LoVo (cell line): ENCODE data around the gene AUTS2.

Experiments used
- DNase-seq: peaks from one replicate; pipeline ENCODE4 v3.0.0-alpha.2; 2016; ENCODE audit warnings: low spot score

The AUTS2 gene

DNA sequence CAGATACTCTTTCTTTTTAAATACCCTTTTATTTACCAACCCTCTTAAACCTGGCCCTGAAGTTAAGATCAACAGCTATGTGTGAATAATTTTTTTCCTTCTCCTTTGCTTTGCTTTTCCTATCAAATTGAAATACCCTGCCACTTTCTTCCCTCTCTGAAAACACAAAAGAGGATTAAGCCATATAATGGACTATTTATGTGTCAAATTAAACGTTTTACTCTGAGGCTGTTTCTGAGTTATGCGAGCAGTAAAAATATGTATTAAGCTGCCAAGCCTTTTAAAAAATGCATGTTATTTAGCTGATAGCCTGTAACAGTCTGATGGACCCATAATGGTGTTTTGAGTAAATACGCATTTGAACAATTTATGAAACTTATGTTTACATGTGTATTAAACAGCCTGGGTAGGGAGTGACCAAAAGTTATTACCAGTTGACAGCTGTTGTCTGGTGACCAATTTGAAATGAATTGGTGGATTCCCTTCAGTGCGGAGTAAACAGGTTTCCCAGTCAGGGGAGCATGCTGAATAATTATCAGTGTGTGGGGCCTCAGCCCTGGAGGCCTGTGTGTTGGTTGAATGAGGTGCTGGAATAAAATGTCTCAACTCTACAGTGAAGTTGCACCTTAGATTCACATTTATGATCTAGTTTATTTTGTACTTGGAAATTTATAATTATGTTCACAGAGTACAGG is 89.6 kb downstream of the AUTS2 start:
- no peak for DNase-seq

DNA sequence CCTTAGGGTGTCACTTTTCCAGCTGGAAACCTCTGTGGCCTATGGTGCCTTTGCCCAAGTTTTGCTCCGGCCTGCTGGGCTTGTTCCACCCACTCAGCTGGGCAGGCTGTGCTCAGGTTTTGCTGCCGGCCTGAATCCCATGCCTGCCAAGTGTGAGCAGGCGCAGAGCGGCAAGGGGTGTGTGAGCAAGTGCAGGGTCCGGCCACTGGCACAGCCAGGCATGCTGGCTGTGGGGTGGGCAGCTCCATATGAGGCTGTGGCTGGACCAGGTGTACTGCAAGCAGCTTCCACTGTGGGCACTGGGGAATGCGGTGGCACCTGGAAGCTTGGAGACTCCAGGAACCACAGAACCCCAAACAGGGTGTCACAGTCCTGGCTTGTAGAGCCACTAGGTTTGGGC is 92.1 kb downstream of the AUTS2 start:
- no peak for DNase-seq

DNA sequence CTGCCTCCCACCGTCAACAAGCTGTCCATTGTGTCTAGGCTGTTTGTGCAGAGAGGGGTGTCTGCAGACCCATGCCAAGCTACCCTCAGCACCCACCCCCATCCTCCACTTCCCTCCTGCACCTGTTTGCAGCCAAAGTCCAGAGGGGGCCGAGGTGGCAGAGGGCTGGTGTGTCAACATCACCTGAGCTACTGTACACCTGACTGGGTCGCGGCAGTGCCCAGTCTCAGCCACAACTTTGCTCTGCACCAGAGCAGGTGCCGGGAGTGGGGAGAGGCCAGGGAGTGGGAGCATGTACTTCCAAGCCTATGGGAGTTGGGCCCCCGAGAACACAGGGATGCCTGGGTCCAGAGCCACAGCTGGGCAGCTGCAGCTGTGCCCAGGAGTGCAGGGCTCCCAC is 93.1 kb downstream of the AUTS2 start:
- DNase-seq, result no peak

DNA sequence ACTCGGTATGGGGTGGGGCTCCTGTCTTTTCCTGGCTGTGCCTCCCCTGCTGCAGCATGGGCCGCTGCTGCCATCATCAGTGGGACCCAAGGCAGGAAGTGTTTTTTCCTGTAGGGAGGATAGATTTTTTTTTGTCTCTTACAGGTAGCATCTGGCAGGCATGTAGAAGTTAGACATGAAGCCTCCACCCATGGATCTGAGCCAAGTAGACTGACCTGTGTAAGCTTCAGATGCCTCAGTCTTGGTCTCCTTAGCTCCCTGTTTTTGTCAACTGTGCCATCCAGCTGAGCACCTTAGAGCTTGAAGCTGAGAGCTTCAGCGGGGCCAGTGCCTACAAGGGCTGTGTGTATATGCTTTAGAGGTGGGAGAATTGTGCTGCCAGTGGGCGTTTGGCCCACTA is 93.5 kb downstream of the AUTS2 start:
- DNase-seq, result no peak

DNA sequence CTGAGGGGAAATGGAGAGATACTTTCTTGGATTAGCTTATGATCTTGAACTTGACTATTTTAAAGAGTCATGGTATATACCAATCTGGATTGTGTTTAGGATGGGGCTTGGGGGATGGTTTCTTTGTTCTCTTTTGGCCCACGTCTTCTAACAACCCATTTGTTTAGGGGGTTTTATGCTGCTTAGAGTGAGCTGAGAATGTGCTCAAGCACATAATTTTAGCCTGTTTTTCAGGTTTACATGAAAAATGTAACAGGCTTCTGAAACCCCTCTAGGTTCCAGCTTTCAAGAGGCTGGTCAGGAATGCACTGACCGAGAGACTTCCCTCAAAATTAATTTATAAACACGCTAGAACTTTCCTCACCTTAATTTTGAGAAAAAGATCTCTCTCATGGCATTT is 94.3 kb downstream of the AUTS2 start:
- DNase-seq, result no peak

DNA sequence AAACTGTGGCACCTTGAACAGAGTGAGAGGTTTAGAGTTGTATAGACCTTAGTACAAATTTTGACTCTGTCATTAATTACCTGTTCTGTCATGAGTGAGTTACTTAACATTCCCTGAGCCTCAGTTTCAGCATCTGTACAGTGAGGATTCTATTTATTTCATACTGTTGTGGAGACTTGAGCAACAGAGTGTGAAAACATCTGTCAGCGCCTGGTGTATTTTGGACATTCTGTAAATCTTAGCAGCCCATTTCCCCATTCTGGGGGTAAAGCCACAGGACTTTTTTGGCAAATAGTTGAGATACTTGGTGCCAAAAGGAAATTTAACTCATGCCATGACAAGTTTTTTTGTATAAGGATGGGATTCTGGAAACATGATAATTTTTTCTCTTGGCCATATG is 94.8 kb downstream of the AUTS2 start:
- DNase-seq, result no peak

DNA sequence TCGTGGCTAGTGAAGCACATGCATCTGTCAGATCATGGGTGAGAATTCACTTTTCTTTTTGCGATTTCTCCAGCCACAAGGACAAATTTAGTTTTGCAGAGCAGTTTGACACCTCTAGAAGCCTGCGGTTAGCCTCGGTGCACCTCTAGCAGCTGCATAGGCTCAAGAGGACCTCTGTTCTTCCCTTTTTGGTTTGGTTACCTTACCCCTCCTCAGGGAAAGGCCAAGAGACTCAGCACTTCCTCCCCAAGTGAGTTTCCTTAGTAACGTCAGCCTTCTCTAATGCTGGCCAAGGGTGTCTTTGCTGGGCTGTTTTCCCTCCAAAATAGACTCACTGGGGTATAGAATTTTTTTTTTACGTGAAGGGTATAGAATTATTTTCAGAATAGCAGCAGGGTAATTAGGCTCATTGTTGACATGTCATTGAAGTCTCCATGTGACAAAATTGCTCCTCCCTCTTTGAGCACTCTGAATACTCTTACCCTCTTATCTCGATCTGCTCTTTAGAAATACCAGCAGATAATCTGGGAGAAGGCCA is 97.8 kb downstream of the AUTS2 start:
- no peak for DNase-seq

DNA sequence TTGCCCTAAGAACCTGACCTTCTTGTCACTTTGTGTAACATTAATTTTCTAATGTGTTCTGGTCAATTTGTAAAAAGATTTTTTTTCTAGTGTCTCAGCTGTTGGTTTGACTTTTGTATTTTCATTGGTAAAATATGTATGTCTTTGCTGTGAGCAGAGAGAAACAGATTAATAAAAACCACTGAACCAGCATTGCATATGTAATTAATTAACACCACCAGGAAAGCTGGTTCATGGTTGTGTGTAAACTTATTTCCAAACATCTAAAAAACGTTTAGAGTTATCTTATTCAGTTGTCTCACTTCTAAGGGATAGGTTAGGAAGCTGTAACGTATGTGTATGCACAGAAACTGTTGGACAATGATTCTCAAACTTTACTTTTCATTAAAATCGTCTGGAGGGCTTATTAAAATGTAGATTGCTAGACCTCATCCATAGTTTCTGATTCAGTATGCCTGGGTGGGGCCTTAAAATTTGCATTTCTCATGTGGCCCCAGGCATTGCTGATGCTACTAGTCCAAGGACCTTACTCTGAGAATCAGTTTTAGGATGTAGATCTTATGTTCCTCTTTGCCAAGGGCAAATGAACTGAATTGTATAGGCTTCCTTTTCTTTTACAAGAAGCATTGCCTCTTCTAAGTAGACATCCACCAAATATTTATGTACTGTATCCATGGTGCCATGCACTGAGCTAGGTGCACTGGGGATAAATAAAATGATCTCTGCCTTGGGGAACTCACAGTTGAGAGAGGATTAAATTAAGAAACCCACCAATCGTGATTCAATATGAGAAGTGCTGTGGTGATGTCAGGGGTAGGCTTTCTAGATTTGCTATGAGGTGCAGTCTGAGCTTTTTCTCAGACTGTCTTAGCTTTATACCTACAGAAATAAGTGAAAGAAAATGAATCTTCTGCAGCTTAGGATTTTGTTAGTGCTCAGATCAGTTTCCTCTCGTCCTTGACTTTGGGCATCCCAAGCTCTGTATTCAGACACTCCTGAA is 98.7 kb downstream of the AUTS2 start:
- DNase-seq, result no peak

DNA sequence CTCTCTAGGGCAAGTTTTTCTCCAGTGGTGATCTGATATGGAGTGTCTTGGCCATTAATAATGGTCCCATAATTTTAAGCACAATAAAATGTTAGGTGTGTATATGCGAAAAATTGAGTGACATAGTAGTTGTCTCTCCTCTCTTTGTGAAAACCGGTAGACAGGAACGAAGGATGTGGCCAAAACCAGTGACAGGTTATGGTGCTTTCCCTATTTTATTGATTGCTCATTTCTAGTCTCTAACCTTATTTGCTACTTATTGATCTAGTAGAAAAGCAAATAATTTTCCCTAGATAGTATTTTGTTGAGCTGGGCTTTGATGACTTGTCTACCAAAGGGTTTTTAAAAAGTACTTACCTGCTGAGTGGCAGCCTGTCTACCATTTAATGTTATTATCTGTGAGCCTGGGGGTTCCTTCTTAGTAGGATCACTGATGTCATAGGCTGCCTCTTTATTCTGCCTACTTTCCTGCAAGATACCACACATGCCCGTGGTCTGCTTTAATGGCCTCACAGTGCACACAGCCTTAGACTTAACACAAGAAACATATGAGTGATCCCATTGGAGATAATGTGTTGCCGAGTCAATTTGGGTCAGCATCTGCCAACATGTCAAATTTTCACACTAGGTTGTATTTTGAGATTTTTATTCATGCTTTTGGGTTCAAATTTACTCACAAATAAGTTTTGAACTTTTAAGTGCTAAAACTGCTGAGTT is 100.0 kb downstream of the AUTS2 start:
- no peak for DNase-seq

DNA sequence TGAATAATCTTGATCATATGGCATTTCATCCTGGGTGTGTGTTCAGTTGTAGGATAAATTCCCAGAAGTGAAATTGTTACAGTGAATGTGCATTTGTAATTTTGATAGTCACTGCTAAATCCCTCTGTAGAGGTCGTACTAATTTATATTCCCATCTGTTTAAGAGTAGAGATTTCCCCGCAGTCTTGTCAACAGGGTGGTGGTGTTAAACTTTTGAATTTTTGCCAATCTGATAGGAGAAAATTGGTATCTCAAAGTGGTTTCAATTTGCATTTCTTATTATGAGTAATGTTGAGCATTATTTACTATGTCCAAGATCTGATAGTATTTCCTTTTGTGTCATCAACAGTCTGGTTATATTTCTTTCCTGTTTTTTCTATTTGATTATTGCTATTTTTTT is 101.7 kb downstream of the AUTS2 start:
- no peak for DNase-seq

DNA sequence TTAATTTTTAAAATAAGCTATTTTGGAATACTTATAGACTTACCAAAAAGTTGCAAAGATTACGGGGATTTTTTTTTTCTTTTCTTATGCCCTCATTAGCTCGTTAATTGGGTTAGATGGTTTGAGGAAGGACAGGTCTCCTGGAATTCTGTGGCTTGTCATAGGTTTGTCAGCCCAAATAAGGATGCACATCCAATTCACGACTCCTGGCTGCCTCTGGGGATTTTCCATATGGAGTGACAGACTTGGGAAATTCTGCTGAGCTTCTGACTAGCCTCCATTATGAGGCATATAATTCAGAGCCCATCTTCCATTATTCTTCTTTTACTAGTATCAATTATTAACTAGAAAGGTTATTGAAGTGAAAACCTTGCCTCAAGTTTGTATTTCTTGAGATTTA is 102.1 kb downstream of the AUTS2 start:
- DNase-seq, result no peak

DNA sequence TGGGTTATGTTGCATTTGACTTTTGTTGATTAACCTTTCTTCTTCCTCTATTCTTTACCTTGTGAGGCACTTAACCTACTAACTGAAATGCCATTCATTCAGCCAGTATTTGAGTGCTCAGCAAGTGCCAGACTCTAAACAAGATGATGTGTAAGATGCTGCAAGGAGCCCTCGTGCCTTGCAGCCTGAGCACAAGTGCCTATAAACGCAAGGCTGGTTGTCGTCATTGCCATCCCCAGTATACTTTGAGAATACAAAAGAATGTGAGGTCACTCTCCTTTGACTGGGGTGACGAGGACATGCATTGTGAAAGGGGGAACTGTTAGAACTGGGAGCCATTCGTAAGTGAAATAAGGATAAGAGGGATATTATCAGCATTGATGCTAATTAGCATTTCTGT is 103.0 kb downstream of the AUTS2 start:
- no peak for DNase-seq

DNA sequence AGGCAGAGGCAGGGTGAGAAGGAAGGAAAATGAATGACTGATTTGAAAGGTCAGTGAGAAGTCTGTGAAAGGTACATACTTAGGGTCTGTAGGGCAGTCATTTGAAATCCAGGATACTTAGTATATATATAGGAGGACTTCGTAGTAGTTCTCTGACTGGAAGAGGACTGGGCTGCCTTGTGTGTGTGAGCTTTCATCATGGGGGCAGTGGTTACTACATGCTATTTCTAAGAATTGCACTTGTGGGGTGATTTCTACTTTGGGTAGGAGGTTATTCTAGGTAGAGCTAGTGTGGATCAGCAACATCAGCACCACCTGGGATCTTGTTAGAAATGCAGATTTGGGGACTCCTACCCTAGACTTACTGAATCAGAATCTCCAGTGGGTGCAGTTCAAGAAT is 104.1 kb downstream of the AUTS2 start:
- no peak for DNase-seq

DNA sequence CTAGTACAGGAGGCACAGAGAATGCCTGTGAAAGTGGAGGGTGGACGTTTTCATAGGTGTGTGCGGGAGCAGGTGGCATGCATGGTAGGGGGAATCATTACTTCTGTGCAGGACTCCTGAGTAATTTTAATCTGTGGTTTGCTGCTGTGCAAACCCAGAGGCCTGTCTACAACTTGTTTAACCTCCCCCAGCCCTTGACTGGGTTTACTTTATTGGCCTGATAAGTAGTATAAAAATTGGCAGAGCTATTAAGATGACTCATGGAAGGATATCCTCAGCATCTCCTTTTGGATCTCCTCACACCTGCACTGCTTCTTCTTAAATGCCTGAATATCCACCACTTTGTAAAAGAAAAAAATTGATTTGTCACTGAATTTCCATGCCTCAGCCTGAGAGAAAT is 104.8 kb downstream of the AUTS2 start:
- no peak for DNase-seq

DNA sequence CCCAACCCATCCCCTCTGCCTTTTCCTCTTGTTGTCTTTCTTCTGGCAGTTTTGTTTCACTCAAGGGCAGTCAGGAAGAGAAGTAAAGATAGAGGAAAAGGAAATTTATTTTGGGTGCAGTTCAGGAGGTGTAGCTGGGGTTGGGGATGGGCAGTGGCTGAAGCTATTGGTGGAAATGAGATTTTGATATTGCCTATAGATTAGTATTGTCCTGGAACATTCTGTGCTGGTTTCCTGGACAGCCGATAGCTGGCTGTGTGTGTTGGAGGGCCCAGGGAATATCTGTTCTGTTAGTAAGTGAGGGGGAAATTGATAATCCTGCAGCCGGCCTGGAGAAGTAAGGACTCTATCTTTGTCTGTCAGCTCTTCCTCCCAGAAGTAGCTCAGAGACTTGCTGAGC is 107.8 kb downstream of the AUTS2 start:
- no peak for DNase-seq

DNA sequence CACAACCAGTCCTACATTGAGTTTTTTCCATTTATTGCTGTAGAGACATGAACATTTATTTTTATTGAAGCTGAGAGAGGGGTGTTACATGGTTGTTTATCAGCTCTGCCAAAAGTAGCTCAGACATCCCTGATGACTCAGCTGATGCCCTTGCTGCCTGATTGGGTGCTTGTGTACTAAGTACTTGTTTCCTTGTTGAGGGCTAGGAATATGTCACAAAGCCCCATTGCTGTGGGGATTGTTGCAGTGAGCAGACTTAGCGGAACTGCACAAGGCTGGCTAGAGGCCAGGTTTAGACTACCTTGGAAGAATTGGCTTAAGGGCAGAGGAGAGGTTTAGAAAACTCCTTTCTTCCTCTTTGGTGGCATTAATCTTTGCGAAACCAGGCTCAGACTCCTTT is 110.6 kb downstream of the AUTS2 start:
- no peak for DNase-seq

DNA sequence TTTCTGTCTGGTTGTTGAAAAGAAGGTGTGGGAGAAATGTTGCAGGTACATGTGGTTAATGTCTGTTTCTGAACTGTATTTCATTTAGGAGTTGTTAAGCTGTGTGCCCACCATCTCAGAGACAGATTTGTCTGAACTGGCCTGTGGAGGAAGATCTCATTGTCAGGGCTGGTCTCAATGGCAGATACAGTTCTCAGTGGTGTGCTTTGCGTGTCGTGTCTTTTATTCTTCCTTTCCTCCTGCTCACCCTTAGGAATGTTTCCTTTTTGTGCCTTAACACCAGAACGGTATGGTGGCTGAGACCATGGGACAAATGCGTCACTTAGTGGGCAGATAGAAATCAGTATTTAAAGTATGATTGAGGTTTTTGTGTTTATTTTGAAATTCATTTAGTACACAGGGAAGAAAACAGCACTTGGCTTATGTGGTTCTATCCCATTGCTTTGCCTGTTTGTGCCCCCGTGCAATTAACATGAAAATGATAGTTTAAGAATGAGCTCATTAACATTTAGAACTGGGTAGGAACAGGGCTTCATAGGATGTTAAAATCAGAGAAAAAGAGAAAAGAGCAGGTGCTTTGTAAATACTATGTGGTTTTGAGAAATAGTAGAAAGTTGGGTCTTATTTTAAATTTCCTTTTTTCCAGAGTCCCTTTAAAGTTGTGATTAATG is 112.6 kb downstream of the AUTS2 start:
- no peak for DNase-seq

DNA sequence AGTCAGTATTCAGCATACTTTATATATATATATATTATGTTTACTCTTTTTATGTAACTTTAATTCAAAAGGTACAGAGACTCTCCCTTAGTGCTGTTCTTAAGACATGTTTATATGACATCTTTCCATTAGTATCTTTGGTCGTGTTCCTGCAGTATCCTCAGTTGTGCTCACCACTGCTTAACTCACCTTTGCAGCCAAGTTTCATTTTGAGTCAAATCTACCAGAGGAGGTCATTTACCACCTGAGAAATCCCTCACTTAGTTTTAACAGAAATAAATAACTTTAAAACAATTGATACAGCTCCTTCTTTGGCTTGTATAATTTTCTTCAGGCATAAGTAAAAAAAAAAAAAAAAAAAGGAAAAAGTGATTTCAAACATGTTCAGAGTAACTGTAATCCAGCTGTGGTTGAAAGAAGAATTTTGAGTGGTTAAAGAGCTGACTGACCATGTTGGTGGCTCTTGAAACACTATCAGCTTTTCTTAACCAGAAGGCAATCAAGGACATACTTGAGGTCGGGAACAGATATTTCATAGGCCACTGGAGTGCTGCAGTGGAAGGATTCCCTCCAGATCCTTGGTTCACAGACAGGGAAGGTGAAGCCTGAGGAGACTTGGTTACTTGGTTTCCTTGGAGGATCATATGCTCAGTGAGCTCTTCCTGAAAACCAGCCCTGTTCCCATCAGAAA is 116.8 kb downstream of the AUTS2 start:
- no peak for DNase-seq

DNA sequence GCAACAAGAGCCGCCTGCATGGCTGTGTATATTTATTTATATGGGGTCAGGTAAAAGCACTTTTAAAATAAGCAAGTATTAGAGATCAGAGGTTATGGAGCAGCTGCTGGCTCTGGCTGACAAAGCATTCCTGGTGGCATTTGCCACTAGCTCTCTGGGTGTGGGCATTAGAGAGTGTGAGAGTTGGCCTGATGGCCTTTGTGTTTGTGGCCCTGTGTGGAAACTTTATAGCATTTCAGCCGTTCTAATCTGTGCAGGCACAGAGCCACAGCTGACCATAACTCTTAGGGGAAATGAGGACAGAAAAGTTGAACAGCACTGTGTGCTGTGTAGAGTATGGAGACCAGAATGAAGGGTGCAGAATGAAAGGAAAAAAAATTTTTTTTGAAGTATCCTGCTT is 118.9 kb downstream of the AUTS2 start:
- DNase-seq, result no peak

DNA sequence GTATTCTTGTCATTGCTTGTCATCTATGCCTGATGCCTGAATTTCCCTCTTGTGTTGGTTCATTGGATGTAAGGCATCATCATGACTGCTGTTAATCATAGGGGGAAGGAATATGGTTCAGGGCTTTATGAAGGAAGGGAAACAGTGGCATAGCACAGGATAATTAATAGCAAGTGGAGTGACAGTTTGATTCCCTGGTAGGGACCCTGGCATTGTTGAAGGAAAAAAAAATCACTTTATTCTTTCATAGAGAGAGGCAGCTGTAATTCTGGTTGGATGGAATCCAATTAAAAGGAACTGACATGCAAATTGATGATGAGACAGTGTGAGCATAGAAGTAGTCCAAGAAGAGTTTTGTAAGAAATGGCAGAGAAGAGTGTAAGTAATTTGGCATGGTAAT is 121.4 kb downstream of the AUTS2 start:
- no peak for DNase-seq

DNA sequence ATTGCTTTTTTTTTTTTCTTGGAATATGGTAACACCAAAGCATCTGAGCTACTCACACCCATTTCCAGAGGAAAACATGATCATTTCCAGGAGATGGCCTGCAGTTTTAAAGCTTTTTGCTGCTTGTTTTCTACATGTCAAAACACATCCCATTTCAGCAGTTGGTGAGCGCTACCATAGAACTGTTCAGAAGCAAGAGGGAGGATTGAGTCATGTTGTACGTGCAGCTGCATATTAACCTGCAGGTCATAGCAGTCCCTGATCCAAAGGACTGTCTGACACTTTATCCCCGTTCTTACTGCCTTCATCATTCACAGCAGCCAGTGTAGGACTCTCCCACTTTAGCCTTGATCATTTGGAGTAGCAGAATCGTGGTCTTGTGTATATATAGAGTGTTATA is 124.6 kb downstream of the AUTS2 start:
- DNase-seq, result no peak
